H1 (cell line): ENCODE data around the gene YIPF3. TPM values are rescaled to one million over a fixed set of nuclear protein-coding genes. Genes with fewer than 3 reads are reported as not detected.
A peak's percentile ranks its signal among the peaks of the same experiment; 100 is the strongest.

Experiments
- ASH2L ChIP-seq: fragments of 200-600, 300-600 bp; sonication (generic); IDR thresholded peaks from one replicate; pipeline ENCODE4 v1.7.1; 2017; ENCODE audit warnings: low read length
- CBX5 ChIP-seq: fragments of 300-800, 300-1000 bp; sonication (generic); IDR thresholded peaks from 2 replicates; pipeline ENCODE4 v1.7.1; 2016; ENCODE audit warnings: antibody characterized with exemption, low read length, low read depth
- JUN ChIP-seq: IDR thresholded peaks from 2 replicates; pipeline ENCODE4 v1.6.1; 2011; ENCODE audit warnings: low read depth, mild to moderate bottlenecking, improper control_type of control experiment, low read length
- JUND ChIP-seq: IDR thresholded peaks from 2 replicates; pipeline ENCODE4 v1.6.1; 2011; ENCODE audit warnings: mild to moderate bottlenecking, improper control_type of control experiment, low read length
- RNF2 ChIP-seq: fragments of 200-900, 300-1000 bp; sonication (generic); IDR thresholded peaks from 2 replicates; pipeline ENCODE4 v1.7.1; 2016; ENCODE audit warnings: borderline replicate concordance, low read depth, mild to moderate bottlenecking, antibody characterized with exemption, low read length; ENCODE audit not compliant: poor library complexity, severe bottlenecking; ENCODE audit errors: missing control alignments
- SP4 ChIP-seq: IDR thresholded peaks from 2 replicates; pipeline ENCODE4 v1.6.1; 2012; ENCODE audit warnings: low read length, inconsistent platforms
- SRF ChIP-seq: IDR thresholded peaks from 2 replicates; pipeline ENCODE4 v1.6.1; 2011; ENCODE audit warnings: mild to moderate bottlenecking, low read depth, low read length, moderate library complexity
- TCF12 ChIP-seq: IDR thresholded peaks from 2 replicates; pipeline ENCODE4 v1.6.1; 2011; ENCODE audit warnings: low read depth, mild to moderate bottlenecking, low read length
- polyA plus RNA-seq, 7 experiments: library from polyadenylated mRNA; depleted of rRNA in 3 of 7; stranded (reverse) in 5 of 7; unstranded in 2 of 7; fragments of >200 nt in 5 of 7; fragments of 200-250 nt in 2 of 7; gene quantifications; 1 replicate in 5 of 7; 2 replicates in 1 of 7; 4 replicates in 1 of 7; pipeline versions ENCODE4 v1.2.1 to v1.2.3, GENCODE V29; 2011 to 2013; ENCODE audit warnings: missing spikeins in 2 of 7, mixed read lengths in 2 of 7
- total RNA-seq: library from RNA; stranded (reverse); fragmentation: NEBNext Ultra II Directional; extraction: Animal tissue kit (Norgen Biotek cat#: 25700); gene quantifications from 2 replicates; pipeline ENCODE4 v1.2.1, GENCODE V29; 2021
- TF ChIP-seq, protein P1 (sequence below): fragments of 300-600 bp; sonication (generic); IDR thresholded peaks from 2 replicates; pipeline ENCODE4 v1.7.1; 2012; ENCODE audit warnings: low read length, moderate library complexity, mild to moderate bottlenecking, inconsistent platforms; ENCODE audit not compliant: insufficient replicate concordance

The YIPF3 gene
- total and polyA plus RNA-seq, 2 of the 8 experiments (the other 6 are each of a cell fraction or from before 2014, with no cell fraction given) = 77.2 to 225 TPM

DNA sequence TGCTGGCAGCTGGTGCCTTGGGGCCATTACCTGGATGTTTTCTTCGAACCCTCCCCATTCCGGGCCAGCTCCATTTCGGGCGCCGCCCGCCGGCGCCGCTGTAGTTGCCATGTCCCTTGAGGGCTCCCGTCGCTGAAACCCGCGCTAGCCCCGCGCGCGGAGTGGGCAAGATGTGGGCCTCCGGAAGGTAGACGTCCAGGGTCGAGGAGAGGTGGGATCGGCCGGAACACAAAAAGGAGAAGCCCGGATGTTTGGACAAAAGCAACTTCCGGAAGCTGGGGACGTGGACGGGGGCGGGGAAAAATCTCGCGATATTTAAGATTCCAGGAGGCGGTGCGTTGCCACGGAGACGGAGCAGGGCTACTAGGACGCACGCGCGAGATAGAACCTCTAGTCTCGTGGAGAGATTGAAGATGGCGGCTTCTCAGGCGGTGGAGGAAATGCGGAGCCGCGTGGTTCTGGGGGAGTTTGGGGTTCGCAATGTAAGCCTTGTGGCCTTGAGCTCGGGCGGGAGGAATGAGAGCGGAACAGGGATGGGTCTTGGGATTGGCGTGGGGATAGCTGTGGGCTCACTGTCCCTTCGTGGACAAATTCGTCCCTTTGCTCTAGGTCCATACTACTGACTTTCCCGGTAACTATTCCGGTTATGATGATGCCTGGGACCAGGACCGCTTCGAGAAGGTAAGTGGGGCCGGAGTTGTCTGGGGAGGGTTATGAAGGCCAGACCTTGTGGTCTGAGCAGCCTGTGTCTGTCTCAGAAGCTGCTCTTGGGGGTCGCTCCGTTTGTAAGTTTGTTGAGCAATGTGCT, at the start of gene YIPF3, which contains the start of gene POLR1C (continued):
- TF ChIP-seq TCF12 = no peak
- TF ChIP-seq RNF2 = no peak
- no peak for TF ChIP-seq SP4
- no peak for TF ChIP-seq JUND
- TF ChIP-seq CBX5 = no peak
- peak; percentile 80 for TF ChIP-seq ASH2L
- no peak for TF ChIP-seq JUN
- TF ChIP-seq SRF = 0 out of 2 replicates have a peak, but pooled peaks have one; percentile 7
- TF ChIP-seq, protein P1, sequence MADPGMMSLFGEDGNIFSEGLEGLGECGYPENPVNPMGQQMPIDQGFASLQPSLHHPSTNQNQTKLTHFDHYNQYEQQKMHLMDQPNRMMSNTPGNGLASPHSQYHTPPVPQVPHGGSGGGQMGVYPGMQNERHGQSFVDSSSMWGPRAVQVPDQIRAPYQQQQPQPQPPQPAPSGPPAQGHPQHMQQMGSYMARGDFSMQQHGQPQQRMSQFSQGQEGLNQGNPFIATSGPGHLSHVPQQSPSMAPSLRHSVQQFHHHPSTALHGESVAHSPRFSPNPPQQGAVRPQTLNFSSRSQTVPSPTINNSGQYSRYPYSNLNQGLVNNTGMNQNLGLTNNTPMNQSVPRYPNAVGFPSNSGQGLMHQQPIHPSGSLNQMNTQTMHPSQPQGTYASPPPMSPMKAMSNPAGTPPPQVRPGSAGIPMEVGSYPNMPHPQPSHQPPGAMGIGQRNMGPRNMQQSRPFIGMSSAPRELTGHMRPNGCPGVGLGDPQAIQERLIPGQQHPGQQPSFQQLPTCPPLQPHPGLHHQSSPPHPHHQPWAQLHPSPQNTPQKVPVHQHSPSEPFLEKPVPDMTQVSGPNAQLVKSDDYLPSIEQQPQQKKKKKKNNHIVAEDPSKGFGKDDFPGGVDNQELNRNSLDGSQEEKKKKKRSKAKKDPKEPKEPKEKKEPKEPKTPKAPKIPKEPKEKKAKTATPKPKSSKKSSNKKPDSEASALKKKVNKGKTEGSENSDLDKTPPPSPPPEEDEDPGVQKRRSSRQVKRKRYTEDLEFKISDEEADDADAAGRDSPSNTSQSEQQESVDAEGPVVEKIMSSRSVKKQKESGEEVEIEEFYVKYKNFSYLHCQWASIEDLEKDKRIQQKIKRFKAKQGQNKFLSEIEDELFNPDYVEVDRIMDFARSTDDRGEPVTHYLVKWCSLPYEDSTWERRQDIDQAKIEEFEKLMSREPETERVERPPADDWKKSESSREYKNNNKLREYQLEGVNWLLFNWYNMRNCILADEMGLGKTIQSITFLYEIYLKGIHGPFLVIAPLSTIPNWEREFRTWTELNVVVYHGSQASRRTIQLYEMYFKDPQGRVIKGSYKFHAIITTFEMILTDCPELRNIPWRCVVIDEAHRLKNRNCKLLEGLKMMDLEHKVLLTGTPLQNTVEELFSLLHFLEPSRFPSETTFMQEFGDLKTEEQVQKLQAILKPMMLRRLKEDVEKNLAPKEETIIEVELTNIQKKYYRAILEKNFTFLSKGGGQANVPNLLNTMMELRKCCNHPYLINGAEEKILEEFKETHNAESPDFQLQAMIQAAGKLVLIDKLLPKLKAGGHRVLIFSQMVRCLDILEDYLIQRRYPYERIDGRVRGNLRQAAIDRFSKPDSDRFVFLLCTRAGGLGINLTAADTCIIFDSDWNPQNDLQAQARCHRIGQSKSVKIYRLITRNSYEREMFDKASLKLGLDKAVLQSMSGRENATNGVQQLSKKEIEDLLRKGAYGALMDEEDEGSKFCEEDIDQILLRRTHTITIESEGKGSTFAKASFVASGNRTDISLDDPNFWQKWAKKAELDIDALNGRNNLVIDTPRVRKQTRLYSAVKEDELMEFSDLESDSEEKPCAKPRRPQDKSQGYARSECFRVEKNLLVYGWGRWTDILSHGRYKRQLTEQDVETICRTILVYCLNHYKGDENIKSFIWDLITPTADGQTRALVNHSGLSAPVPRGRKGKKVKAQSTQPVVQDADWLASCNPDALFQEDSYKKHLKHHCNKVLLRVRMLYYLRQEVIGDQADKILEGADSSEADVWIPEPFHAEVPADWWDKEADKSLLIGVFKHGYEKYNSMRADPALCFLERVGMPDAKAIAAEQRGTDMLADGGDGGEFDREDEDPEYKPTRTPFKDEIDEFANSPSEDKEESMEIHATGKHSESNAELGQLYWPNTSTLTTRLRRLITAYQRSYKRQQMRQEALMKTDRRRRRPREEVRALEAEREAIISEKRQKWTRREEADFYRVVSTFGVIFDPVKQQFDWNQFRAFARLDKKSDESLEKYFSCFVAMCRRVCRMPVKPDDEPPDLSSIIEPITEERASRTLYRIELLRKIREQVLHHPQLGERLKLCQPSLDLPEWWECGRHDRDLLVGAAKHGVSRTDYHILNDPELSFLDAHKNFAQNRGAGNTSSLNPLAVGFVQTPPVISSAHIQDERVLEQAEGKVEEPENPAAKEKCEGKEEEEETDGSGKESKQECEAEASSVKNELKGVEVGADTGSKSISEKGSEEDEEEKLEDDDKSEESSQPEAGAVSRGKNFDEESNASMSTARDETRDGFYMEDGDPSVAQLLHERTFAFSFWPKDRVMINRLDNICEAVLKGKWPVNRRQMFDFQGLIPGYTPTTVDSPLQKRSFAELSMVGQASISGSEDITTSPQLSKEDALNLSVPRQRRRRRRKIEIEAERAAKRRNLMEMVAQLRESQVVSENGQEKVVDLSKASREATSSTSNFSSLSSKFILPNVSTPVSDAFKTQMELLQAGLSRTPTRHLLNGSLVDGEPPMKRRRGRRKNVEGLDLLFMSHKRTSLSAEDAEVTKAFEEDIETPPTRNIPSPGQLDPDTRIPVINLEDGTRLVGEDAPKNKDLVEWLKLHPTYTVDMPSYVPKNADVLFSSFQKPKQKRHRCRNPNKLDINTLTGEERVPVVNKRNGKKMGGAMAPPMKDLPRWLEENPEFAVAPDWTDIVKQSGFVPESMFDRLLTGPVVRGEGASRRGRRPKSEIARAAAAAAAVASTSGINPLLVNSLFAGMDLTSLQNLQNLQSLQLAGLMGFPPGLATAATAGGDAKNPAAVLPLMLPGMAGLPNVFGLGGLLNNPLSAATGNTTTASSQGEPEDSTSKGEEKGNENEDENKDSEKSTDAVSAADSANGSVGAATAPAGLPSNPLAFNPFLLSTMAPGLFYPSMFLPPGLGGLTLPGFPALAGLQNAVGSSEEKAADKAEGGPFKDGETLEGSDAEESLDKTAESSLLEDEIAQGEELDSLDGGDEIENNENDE = no peak
